Measurements from ENCODE around the gene PDE8B.

The PDE8B gene

GRCh38 chr5:77397686-77398292, 187.3 kb downstream of the PDE8B start:
- CTCF ChIA-PET = no interaction called here
- DNase-seq (ENCODE audit: extremely low spot score) = no peak
- POLR2A ChIA-PET = no interaction called here
- TF ChIP-seq ARNT (IDR thresholded peaks at IDR 0.05) (no peak), FOXK2 (IDR thresholded peaks at IDR 0.05) (no peak), FOXM1 (IDR thresholded peaks at IDR 0.05; ENCODE audit: borderline replicate concordance) (no peak), FOXA1 (IDR thresholded peaks at IDR 0.05) (no peak), NFRKB (IDR thresholded peaks at IDR 0.05) (no peak), SUZ12 (IDR thresholded peaks at IDR 0.05) (no peak), SP1 (IDR thresholded peaks at IDR 0.05) (no peak), HDGF (IDR thresholded peaks at IDR 0.05; ENCODE audit: borderline replicate concordance) (no peak), BHLHE40 (IDR thresholded peaks at IDR 0.05; ENCODE audit: borderline replicate concordance) (no peak), LEF1 (IDR thresholded peaks at IDR 0.05; ENCODE audit: borderline replicate concordance) (no peak)

GRCh38 chr5:77398458-77398857, 188.0 kb downstream of the PDE8B start:
- TF ChIP-seq ZNF384 (IDR thresholded peaks at IDR 0.05) (no peak), LEF1 (IDR thresholded peaks at IDR 0.05; ENCODE audit: borderline replicate concordance) (no peak), PKNOX1 (IDR thresholded peaks at IDR 0.05) (no peak), SUZ12 (IDR thresholded peaks at IDR 0.05) (no peak), TARDBP (IDR thresholded peaks at IDR 0.05) (no peak), CTBP1 (IDR thresholded peaks at IDR 0.05; ENCODE audit: borderline replicate concordance) (no peak), HDGF (IDR thresholded peaks at IDR 0.05; ENCODE audit: borderline replicate concordance) (no peak), NFRKB (IDR thresholded peaks at IDR 0.05) (no peak), FOXA1 (IDR thresholded peaks at IDR 0.05) (no peak), BHLHE40 (IDR thresholded peaks at IDR 0.05; ENCODE audit: borderline replicate concordance) (no peak), SP1 (IDR thresholded peaks at IDR 0.05) (no peak), ARNT (IDR thresholded peaks at IDR 0.05) (no peak), ELF4 (IDR thresholded peaks at IDR 0.05) (no peak), L3MBTL2 (conservative IDR thresholded peaks at IDR 0.05) (no peak), FOXM1 (IDR thresholded peaks at IDR 0.05; ENCODE audit: borderline replicate concordance) (no peak)
- DNase-seq (ENCODE audit: extremely low spot score) = no peak
- POLR2A ChIA-PET = no interaction called here
- CTCF ChIA-PET = no interaction called here

- DNase-seq (ENCODE audit: extremely low spot score) = no peak
- POLR2A ChIA-PET = no interaction called here
- CTCF ChIA-PET = no interaction called here
- TF ChIP-seq ELF4 (IDR thresholded peaks at IDR 0.05) (no peak), TARDBP (IDR thresholded peaks at IDR 0.05) (no peak), FOXK2 (IDR thresholded peaks at IDR 0.05) (no peak), LEF1 (IDR thresholded peaks at IDR 0.05; ENCODE audit: borderline replicate concordance) (no peak), HDGF (IDR thresholded peaks at IDR 0.05; ENCODE audit: borderline replicate concordance) (no peak), NFRKB (IDR thresholded peaks at IDR 0.05) (no peak), ZNF384 (IDR thresholded peaks at IDR 0.05) (no peak), CTBP1 (IDR thresholded peaks at IDR 0.05; ENCODE audit: borderline replicate concordance) (no peak), PKNOX1 (IDR thresholded peaks at IDR 0.05) (no peak), FOXA1 (IDR thresholded peaks at IDR 0.05) (no peak), ARNT (IDR thresholded peaks at IDR 0.05) (no peak), L3MBTL2 (conservative IDR thresholded peaks at IDR 0.05) (no peak), SUZ12 (IDR thresholded peaks at IDR 0.05) (no peak), SP1 (IDR thresholded peaks at IDR 0.05) (no peak), BHLHE40 (IDR thresholded peaks at IDR 0.05; ENCODE audit: borderline replicate concordance) (no peak), FOXM1 (IDR thresholded peaks at IDR 0.05; ENCODE audit: borderline replicate concordance) (no peak)
Measured at GRCh38 chr5:77398896-77399295, 188.4 kb downstream of the PDE8B start.

GRCh38 chr5:77400645-77401044, 190.2 kb downstream of the PDE8B start:
- no peak for DNase-seq (ENCODE audit: extremely low spot score)
- ChIA-PET POLR2A (no interaction called here), CTCF (no interaction called here)
- TF ChIP-seq ELF4 (IDR thresholded peaks at IDR 0.05) = no peak
- TF ChIP-seq FOXA1 (IDR thresholded peaks at IDR 0.05) = no peak
- TF ChIP-seq NFRKB (IDR thresholded peaks at IDR 0.05) = no peak
- no peak for TF ChIP-seq SP1 (IDR thresholded peaks at IDR 0.05)
- TF ChIP-seq SUZ12 (IDR thresholded peaks at IDR 0.05) = no peak
- no peak for TF ChIP-seq FOXM1 (IDR thresholded peaks at IDR 0.05; ENCODE audit: borderline replicate concordance)
- no peak for TF ChIP-seq L3MBTL2 (conservative IDR thresholded peaks at IDR 0.05)
- TF ChIP-seq TARDBP (IDR thresholded peaks at IDR 0.05) = no peak
- TF ChIP-seq ZNF384 (IDR thresholded peaks at IDR 0.05) = no peak
- no peak for TF ChIP-seq ARNT (IDR thresholded peaks at IDR 0.05)
- TF ChIP-seq CTBP1 (IDR thresholded peaks at IDR 0.05; ENCODE audit: borderline replicate concordance) = no peak
- no peak for TF ChIP-seq LEF1 (IDR thresholded peaks at IDR 0.05; ENCODE audit: borderline replicate concordance)
- TF ChIP-seq FOXK2 (IDR thresholded peaks at IDR 0.05) = no peak
- no peak for TF ChIP-seq BHLHE40 (IDR thresholded peaks at IDR 0.05; ENCODE audit: borderline replicate concordance)

- no peak for DNase-seq (ENCODE audit: extremely low spot score)
- POLR2A ChIA-PET = no interaction called here
Measured at GRCh38 chr5:77402796-77403195, 192.3 kb downstream of the PDE8B start.

More at GRCh38 chr5:77402796-77403195, 192.3 kb downstream of the PDE8B start:
- CTCF ChIA-PET = no interaction called here
- TF ChIP-seq ARNT (IDR thresholded peaks at IDR 0.05) (no peak), L3MBTL2 (conservative IDR thresholded peaks at IDR 0.05) (no peak), BHLHE40 (IDR thresholded peaks at IDR 0.05; ENCODE audit: borderline replicate concordance) (no peak), HDGF (IDR thresholded peaks at IDR 0.05; ENCODE audit: borderline replicate concordance) (no peak), ELF4 (IDR thresholded peaks at IDR 0.05) (no peak), TARDBP (IDR thresholded peaks at IDR 0.05) (no peak), CTBP1 (IDR thresholded peaks at IDR 0.05; ENCODE audit: borderline replicate concordance) (no peak), FOXM1 (IDR thresholded peaks at IDR 0.05; ENCODE audit: borderline replicate concordance) (no peak), ZNF384 (IDR thresholded peaks at IDR 0.05) (no peak), PKNOX1 (IDR thresholded peaks at IDR 0.05) (no peak), NFRKB (IDR thresholded peaks at IDR 0.05) (no peak), FOXK2 (IDR thresholded peaks at IDR 0.05) (no peak), LEF1 (IDR thresholded peaks at IDR 0.05; ENCODE audit: borderline replicate concordance) (no peak), SUZ12 (IDR thresholded peaks at IDR 0.05) (no peak)
